NCI-H524 (cell line): ENCODE results near the gene RAB44.
"Not testable (repeated sequence)": the region's sequence is repeated elsewhere in the genome, so short reads cannot be mapped to it uniquely, and the experiment has no call there.

ENCODE experiments used
- DNase-seq, 2 experiments: peaks; one replicate each; lab custom pipeline; 2025; lab: John Stamatoyannopoulos, UW

Gene RAB44

GRCh38 chr6:36706339-36706738, 8.7 kb downstream of the RAB44 start:
- DNase-seq = no peak

- DNase-seq = no peak
Observed at GRCh38 chr6:36712816-36713215, 15.2 kb downstream of the RAB44 start.

GRCh38 chr6:36713846-36714245, 16.2 kb downstream of the RAB44 start:
- no peak for DNase-seq

GRCh38 chr6:36714511-36714910, 16.9 kb downstream of the RAB44 start:
- DNase-seq = no peak

GRCh38 chr6:36715469-36715868, 17.8 kb downstream of the RAB44 start:
- DNase-seq = no peak

- DNase-seq = no peak
Observed at GRCh38 chr6:36716476-36717093, 19.0 kb downstream of the RAB44 start.

- DNase-seq = peak in 1 of 2 experiments; percentile 17
Observed at GRCh38 chr6:36717231-36717825, 19.7 kb downstream of the RAB44 start.

GRCh38 chr6:36717871-36718540, 20.4 kb downstream of the RAB44 start:
- DNase-seq = peak in 1 of 2 experiments; percentile 22

GRCh38 chr6:36718560-36718959, 20.9 kb downstream of the RAB44 start:
- DNase-seq = no peak

GRCh38 chr6:36719126-36719525, 21.5 kb downstream of the RAB44 start:
- no peak for DNase-seq

GRCh38 chr6:36720251-36721141, 22.9 kb downstream of the RAB44 start:
- DNase-seq = no peak

- no peak for DNase-seq
Observed at GRCh38 chr6:36721369-36722140, 23.9 kb downstream of the RAB44 start.

GRCh38 chr6:36722365-36722764, 24.7 kb downstream of the RAB44 start:
- no peak for DNase-seq

GRCh38 chr6:36722879-36723278, 25.3 kb downstream of the RAB44 start:
- DNase-seq = no peak

- not testable (repeated sequence) for DNase-seq
Observed at GRCh38 chr6:36723992-36724391, 26.4 kb downstream of the RAB44 start.

- peak; percentile 48 to 72 for DNase-seq
Observed at GRCh38 chr6:36724514-36725390, 27.1 kb downstream of the RAB44 start.

- no peak for DNase-seq
Observed at GRCh38 chr6:36725581-36725980, 28.0 kb downstream of the RAB44 start.

- DNase-seq = peak; percentile 93 to 98
Observed at GRCh38 chr6:36727505-36728021, 29.9 kb downstream of the RAB44 start.

GRCh38 chr6:36728289-36729160, 30.9 kb downstream of the RAB44 start:
- DNase-seq = no peak
